HG02943 (cell line): Measurements from ENCODE around the gene TRIM6.
"Not testable (repeated sequence)": the region's sequence is repeated elsewhere in the genome, so short reads cannot be mapped to it uniquely, and the experiment has no call there.

ENCODE experiments used
- ATAC-seq: cut with Tn5 transposase; IDR thresholded peaks from one replicate; pipeline ENCODE4 v1.9.1; 2021; ENCODE audit warnings: mild to moderate bottlenecking, low read depth, moderate library complexity; ENCODE audit not compliant: unreplicated experiment

Gene TRIM6

GRCh38 chr11:5596607-5597201, at the start of gene TRIM6:
Gene TRIM6 (plus strand): TSS chr11:5596637. CDS start chr11:5596898, 261 bp downstream.
- peak; percentile 46 for ATAC-seq

- ATAC-seq = peak; percentile 83
Measured at GRCh38 chr11:5547982-5548381, 48.5 kb upstream of the TRIM6 start.

DNA sequence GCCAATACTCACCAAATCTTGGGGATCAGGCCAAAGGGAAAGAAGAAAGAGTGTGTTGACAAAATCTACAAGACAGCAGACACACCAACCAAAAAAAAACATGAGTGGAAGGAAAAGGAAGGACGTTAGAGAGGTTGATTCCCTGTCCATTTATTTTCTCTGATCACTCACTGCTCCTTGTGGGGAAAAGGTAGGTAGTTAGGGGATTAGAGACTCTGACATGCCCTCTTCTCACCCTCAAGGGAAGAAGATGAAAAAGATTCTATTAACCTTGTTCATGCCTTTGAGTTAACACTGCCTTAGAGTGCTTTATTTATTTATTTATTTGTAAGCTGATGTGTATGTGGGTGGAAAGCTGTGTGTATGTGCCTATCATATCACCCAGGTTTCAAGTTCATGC, 48.0 kb upstream of the TRIM6 start, which contains the start of gene OR52H1:
Gene OR52H1 (minus strand): TSS at position 101 of the 400 bp plus-strand sequence. CDS start 3,035 bp downstream, outside the sequence.
- ATAC-seq = peak; percentile 6

GRCh38 chr11:5550440-5551095, 45.9 kb upstream of the TRIM6 start:
- ATAC-seq = peak; percentile 45

DNA sequence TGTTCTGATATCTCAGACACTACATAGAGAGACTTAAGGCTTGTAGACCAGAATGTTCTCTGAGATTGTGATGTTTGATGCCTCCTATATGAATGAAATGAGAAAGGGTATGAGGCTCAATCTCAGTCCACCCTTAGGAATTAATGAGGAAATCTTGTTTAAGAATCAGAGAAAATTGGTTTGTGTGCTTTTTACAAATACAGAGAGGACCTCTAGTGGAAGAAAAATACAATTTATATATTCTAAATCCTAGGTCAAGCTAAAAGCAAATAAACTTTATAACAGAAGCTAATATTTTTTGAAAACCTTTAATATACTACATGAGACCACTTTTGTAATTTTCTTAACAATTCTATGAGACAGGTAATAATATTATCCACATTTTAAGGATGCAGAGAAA, 43.1 kb upstream of the TRIM6 start:
- no peak for ATAC-seq

DNA sequence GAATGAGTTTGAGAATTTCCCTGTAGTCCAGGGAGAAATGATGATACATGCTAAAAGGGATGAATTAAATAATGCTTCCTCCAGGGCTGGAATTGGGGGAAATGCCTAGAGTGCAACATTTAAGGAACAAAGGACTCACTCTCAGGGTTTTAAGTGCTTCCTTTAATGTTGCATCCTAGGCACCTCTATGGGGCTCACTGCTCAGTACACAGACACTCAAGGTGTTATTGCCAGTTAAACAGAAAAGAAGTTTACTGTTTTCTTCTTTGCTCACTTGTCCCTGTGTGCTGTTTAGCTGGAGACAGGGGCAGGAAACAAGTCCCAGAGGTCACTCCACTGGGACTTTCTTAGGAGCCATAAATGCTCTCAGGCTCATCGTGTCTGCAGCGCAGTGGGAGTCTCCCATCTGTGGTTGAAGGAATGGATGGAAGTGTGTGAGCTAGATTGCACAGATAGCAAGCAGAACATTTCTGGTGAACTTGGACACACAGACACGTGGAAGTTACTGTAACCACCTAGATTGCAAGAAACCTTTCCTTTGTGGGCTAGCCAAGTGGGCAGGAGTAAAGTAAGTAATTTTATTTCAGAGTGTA, 39.7 kb upstream of the TRIM6 start:
- ATAC-seq = no peak

GRCh38 chr11:5557751-5558150, 38.7 kb upstream of the TRIM6 start:
- ATAC-seq = no peak

- ATAC-seq = no peak
Measured at GRCh38 chr11:5564259-5565019, 32.0 kb upstream of the TRIM6 start.

- ATAC-seq = no peak
Measured at GRCh38 chr11:5574654-5575053, 21.8 kb upstream of the TRIM6 start.

DNA sequence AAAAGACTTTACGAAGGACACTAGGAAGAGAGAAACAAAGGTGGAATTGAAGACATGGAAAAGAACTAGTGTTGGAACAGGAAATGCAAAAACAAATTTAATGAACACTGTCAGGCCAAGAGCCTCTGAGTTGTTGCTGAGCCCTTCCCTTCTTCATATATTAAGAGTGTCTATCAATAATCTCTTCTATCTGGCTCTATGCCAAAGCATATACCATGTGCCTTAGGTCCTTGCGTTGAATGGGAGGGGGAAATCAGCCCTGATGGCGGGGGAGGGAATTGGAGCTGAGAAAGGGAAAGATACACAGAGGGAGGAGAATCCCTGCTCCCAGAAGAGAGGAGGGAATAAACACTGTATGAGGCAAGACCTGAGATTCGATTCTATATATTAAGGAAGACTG, 21.3 kb upstream of the TRIM6 start:
- no peak for ATAC-seq

DNA sequence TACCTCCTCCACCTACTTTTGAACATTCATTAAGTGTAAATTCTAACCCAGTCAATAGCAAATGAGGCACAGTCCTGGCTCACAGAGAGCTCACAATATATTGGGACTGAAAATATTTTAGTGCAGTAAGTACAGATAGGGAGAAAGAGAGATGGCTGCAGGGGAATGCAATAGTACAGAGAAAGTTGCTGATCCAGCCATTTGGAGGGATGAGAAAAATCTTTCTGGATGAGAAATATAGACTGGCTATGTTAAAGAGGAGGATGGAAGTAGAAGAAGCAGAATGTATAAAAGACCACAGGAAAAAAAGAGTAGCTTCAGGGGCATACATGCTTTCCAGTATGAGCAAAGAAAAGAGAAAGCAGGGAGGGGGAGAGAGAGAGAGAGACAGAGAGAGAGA, 19.3 kb upstream of the TRIM6 start:
- ATAC-seq = no peak

DNA sequence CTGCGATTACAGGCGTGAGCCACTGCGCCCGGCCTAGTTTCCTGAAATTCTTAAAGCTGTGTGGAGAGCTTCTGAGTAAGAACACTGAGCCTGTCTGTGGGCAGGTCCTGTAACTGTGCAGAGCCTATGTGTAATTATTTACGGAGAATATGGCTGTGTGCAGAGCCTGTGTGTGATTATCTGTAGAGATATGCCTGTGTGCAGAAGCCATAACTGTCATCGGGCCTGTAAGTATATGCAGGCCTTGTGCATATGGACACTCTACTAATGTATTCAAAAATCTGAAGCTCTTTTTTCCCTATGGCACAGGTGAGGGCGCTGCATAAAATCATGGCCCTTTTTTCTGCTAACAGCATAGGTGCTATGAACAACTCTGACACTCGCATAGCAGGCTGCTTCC, 15.9 kb upstream of the TRIM6 start, which contains the start of gene OR52B6:
Gene OR52B6 (plus strand): TSS at position 301 of the 400 bp plus-strand sequence. CDS start 0 bp downstream, at position 301.
- no peak for ATAC-seq

DNA sequence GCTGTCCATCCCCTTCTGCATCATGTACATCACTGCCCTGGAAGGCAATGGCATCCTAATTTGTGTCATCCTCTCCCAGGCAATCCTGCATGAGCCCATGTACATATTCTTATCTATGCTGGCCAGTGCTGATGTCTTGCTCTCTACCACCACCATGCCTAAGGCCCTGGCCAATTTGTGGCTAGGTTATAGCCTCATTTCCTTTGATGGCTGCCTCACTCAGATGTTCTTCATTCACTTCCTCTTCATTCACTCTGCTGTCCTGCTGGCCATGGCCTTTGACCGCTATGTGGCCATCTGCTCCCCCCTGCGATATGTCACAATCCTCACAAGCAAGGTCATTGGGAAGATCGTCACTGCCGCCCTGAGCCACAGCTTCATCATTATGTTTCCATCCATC, 15.4 kb upstream of the TRIM6 start:
- ATAC-seq = no peak

DNA sequence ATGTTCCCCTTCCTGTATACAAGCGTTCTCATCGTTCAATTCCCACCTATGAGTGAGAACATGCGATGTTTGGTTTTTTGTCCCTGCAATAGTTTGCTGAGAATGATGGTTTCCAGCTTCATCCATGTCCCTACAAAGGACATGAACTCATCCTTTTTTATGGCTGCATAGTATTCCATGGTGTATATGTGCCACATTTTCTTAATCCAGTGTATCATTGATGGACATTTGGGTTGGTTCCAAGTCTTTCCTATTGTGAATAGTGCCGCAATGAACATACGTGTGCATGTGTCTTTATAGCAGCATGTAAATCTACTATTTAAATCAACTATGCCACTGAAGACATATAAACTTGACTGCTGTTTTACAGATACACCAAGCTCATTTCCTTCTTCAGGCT, 12.0 kb upstream of the TRIM6 start:
- ATAC-seq = not testable (repeated sequence)

GRCh38 chr11:5589906-5590305, 6.5 kb upstream of the TRIM6 start:
- not testable (repeated sequence) for ATAC-seq

DNA sequence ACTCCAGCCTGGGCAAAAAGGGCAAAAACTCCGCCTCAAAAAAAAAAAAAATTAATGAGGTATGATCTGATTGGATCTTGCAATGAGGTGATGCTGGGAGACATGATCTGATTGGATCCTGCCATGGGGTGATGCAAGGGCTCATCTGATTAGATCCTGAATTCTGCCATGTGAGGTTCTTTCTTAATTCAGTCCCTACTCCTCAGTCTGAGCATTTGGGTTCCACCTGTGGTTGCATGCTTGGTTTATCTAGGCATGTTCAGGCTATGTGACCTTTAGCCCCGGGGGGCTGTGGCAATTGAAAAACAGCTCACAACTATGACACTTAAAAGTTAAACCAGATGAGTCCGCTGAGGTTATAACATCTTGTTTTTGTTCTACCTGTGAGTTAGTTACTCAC, 4.8 kb upstream of the TRIM6 start:
- ATAC-seq = no peak

- no peak for ATAC-seq
Measured at GRCh38 chr11:5592615-5593014, 3.8 kb upstream of the TRIM6 start.

GRCh38 chr11:5593146-5593545, 3.3 kb upstream of the TRIM6 start:
- no peak for ATAC-seq

GRCh38 chr11:5597953-5598352, 1.5 kb downstream of the TRIM6 start:
- ATAC-seq = no peak

- ATAC-seq = peak; percentile 67
Measured at GRCh38 chr11:5600374-5600851, 4.0 kb downstream of the TRIM6 start.

DNA sequence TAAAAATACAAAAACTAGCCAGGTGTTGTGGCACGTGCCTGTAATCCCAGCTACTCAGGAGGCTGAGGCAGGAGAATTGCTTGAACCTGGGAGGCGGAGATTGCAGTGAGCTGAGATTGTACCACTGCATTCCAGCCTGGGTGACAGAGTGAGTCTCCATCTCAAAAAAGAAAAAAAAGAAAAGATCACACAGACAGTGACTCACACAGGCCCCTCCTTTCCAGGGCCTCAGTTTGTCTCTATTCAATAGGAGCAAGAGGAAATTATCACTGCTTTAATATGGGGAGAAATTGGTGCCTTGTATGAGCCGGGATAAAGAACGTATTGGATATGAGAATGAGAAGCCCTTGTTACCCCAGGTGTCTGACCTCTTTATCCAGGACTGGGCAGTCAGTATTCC, 6.4 kb downstream of the TRIM6 start:
- ATAC-seq = not testable (repeated sequence)
